GM18870 (cell line): ENCODE measurements around the gene GJA3.
"Not testable (repeated sequence)": the region's sequence is repeated elsewhere in the genome, so short reads cannot be mapped to it uniquely, and the experiment has no call there.

Source experiments
- ATAC-seq: cut with Tn5 transposase; IDR thresholded peaks from one replicate; pipeline ENCODE4 v1.9.1; 2021; ENCODE audit warnings: moderate library complexity; ENCODE audit not compliant: unreplicated experiment

Gene GJA3

DNA sequence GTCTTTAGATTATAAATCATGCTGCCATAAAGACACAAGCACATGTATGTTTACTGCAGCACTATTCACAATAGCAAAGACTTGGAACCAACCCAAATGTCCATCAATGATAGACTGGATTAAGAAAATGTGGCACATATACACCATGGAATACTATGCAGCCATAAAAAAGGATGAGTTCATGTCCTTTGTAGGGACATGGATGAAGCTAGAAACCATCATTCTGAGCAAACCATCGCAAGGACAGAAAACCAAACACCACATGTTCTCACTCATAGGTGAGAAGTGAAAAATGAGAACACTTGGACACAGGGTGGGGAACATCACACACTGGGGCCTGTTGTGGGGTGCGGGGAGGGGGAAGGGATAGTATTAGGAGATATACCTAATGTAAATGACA is 7.6 kb downstream of the GJA3 start:
- not testable (repeated sequence) for ATAC-seq

DNA sequence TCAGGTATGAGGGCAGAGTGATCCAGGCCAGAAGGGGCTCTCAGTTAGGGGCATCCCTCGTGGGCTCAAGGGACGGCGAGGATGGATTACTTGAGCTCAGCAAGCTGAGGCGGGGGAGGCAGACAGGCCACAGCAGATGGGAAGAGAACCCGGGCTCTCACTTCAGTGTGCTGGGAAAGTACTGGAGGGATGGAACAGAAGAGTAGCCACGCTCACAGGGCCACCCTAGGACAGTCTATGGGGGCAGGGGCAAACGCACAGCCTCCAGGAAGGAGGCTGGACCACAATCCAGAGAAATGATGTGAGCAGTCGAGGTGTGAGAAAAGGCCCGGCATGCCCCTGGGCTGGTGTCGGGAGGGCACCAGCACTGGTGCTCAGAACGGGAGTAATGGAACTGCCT is 9.2 kb downstream of the GJA3 start:
- ATAC-seq = no peak

DNA sequence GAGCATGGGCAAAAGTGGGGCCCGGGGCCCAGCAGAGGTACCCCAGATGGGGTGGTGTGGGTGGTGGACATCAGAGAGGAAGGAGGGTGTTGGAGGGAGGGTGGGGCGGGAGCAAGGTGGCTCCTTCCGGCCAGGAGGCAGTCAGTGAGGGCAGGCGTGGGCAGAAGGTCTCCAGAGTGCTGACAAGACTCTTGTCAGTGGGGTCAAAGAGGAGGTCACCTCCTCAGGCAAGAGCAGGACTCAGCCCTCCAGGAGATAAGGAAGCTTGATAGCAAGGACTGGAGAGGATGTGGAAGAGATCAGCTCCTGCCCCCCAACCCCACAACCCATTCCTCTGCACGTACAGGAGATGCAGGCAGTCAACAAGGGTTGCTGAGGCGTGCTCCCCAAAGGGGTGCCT is 9.8 kb downstream of the GJA3 start:
- ATAC-seq = no peak

GRCh38 chr13:20150561-20150960 is 10.3 kb downstream of the GJA3 start:
- ATAC-seq = no peak

DNA sequence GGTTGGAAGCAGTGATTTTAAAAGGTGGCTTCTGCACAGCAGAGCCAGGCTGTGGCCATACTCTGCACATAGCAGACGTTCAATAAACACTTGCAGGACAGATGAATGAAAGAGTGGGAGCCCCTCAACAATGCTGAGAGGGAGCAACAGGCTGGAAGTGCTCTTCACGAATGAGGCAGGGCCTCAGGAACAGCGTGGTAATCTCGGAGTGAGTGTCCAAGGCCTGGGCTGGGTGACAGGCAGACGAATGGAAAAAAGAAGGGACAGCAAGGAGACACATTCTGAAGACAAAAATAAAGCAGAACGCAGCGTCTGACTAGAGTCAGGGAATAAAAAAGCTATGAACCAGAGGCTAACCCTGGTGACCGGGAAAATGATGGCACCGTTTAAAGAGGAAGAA is 11.1 kb downstream of the GJA3 start:
- no peak for ATAC-seq

DNA sequence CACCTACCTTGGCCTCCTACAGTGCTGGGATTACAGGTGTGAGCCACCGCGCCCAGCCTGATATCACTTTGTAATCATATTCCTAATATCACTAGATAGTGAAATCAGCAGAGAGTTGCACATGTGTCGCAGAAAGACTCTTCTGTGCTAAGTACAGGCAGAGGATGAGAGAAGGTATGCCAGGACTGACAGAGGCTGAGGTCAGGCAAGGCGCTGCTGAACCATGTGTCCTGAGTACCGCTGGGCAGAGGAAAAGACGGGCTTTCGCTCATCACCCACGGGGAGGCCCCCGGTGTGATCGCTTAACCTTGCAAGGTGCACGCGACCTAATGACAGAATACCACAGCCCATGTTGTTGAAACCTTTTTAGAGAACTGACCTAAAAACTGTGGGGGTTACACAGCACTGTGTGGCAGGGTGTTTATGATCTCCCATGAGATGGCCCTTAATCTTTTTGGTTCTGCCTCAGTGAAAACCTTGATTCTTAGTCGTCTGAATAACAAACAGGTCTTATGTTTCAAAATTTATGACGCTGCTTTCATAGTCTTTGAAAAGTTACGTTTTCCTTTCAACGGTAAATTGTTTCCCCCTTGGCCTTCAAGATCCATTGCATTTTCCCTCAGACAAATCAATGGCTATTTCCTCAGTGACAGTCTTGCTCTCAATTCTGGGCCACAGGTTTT is 12.2 kb downstream of the GJA3 start:
- no peak for ATAC-seq

- no peak for ATAC-seq
These were observed 14.5 kb downstream of the GJA3 start for GRCh38 chr13:20146381-20146780.

GRCh38 chr13:20145521-20145920 is 15.3 kb downstream of the GJA3 start:
- ATAC-seq = no peak

DNA sequence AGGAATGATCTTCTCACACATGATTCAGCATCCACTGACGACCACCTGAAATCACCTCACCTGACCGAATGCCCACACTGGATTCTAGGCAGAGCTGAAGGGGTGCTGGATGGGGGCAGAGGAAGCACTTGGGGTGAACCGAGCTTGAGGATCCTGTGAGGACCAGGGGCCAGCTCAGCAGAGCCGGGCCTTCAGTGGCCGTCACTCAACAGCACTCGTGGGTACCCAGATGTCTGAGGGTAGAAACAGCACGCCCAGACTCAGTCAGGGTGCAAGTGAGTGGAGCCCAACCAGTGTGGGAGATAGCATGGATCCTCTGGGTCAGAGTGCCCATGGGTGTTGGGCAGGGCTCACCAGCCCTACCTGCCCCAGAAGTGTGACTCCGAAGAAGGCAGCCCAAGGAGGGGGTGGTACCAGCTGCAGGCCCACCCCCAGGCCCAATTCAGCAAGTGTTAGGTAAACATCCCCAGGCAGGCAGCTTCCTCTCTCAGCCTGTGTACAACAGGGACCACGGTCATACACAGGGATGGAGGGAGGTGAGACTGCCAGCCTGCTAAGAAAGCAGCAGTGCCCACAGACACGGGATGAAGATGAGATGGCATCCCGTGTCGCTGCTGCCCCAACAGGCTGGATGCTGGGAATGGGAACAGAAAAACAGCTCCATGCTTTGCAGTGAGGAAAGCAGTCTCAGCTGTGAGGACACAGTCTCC is 16.6 kb downstream of the GJA3 start:
- ATAC-seq = no peak

- ATAC-seq = no peak
These were observed 17.8 kb downstream of the GJA3 start for GRCh38 chr13:20142927-20143480.

GRCh38 chr13:20142023-20142926 is 18.6 kb downstream of the GJA3 start:
- no peak for ATAC-seq

DNA sequence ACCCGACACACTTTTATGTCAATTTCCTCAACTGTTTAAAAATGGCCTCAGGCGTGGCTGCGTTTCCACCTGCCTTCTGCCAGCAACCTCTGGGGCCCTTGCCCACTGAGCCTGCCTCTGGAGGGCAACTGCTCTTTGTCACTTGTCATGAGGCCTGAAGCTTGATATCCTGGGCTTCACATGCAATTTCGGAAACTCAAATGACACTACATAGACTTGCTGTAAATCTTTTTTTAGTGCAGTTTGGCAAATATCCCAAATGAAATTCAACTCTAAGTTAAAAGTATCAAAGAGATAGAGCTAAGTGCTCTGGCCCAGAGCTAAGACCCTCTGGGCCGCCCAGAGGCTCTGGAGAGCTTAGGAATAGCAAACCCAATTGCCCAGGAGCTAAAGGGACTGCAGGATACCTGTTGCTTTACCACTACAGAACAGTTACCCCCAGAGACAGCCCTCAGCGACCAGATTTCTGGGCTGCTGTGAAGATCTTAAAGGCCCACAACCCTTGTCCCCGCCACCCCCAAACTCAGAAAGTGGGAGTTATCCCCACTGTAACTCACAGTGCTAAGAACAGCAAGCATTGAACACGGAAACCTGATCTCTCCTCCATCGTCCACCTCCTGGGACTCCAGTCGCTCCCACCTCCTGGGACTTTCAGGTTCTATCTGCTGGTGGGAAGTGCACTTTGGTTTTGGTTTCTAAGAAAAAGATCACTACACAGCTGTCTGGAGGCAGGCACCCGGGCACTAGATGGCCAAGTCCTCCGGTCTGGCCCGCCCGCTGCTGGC is 19.4 kb downstream of the GJA3 start:
- no peak for ATAC-seq

GRCh38 chr13:20140487-20140886 is 20.4 kb downstream of the GJA3 start:
- no peak for ATAC-seq

GRCh38 chr13:20137875-20138274 is 23.0 kb downstream of the GJA3 start:
- no peak for ATAC-seq

DNA sequence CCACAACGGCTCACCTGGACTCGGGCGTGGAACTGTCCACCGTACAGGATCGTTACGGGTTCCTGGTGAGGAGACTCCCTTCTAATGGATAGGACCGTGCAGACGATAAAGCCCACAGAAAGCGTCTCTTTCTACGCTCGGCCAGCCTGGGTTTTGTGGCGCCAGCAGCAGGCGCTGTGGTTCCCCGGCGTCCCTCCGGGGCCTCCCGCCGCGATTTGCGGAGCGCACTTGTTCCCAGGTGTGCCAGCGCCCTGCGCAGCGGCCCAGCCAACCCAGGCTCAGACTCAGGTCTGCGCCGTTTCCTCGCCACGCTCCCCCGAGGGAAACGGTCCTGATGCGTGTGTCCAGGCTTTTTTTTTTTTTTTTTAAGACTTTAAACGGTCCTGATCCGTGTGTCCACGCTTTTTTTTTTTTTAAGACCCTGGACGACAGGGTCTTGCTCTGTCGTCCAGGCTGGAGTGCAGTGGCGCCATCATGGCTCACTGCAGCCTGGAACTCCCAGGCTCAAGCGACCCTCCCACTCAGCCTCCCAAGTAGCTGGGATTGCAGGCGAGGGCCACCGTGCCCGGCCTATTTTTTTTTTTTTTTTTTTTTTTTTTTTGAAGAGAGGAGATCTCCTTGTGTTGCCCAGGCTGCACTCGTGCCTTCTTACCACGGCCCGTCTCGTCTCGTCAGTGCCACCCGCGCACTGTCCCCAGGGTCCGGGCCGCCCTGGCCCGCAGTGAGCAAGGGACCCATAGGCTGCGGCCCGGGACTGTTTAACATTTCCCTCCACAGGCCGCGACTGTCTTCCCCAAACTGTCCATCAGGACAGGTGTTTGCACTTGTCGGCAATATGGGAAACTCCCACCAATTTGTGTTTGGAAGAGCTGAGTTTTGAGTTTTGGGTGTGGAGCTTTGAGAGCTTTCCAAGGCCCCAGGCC is 23.8 kb downstream of the GJA3 start:
- no peak for ATAC-seq

- no peak for ATAC-seq
These were observed 26.1 kb downstream of the GJA3 start for GRCh38 chr13:20134732-20135131.

- no peak for ATAC-seq
These were observed 28.7 kb downstream of the GJA3 start for GRCh38 chr13:20132052-20132634.

GRCh38 chr13:20131057-20131832 is 29.6 kb downstream of the GJA3 start:
- ATAC-seq = no peak
